Panc1 (cell line): ENCODE results near the gene IL3RA. TPM values are rescaled to one million over a fixed set of nuclear protein-coding genes. Genes with fewer than 3 reads are reported as not detected.

Experiments used
- ATAC-seq: fragments of 200-7000 bp; cut with Tn5 transposase; 2 replicates; pipeline ENCODE4 v1.9.1; 2020; ENCODE audit warnings: mild to moderate bottlenecking, moderate library complexity
- BruUV-seq: library from RNA; stranded (reverse); fragments of 400-500 nt; replicated peaks from 2 replicates; lab custom pipeline; 2021; lab: Mats Ljungman, UMichigan
- CTCF ChIA-PET: fragments of 300-600 bp; sonication (Branson Sonifier 250); formaldehyde crosslinking; loops from one replicate; lab custom pipeline; 2022; ENCODE audit warnings: antibody characterized with exemption; lab: Charles Lee
- POLR2A ChIA-PET: fragments of 300-600 bp; sonication (Branson Sonifier 250); formaldehyde crosslinking; loops from one replicate; lab custom pipeline; 2022; ENCODE audit warnings: antibody characterized with exemption; lab: Charles Lee
- DNase-seq: peaks from one replicate; pipeline ENCODE4 v3.0.0-alpha.2; 2010; ENCODE audit warnings: low read depth, low spot score
- H3K27ac ChIP-seq: 2 replicates; pipeline ENCODE4 v1.5.1; 2011; ENCODE audit warnings: mild to moderate bottlenecking, low read length, inconsistent platforms
- H3K27me3 ChIP-seq: fragments of 200-500 bp; sonication (Bioruptor generic); 2 replicates; pipeline ENCODE4 v1.6.0; 2014; ENCODE audit warnings: low read length, inconsistent platforms; ENCODE audit not compliant: control insufficient read depth, insufficient read depth
- H3K36me3 ChIP-seq: fragments of 200-500 bp; sonication (Bioruptor generic); 2 replicates; pipeline ENCODE4 v1.5.1; 2014; ENCODE audit warnings: inconsistent platforms, mild to moderate bottlenecking, low read length, moderate library complexity; ENCODE audit not compliant: control insufficient read depth, insufficient read depth
- H3K4me1 ChIP-seq: 2 replicates; pipeline ENCODE4 v1.5.1; 2011; ENCODE audit warnings: inconsistent platforms, mild to moderate bottlenecking, low read length, moderate library complexity; ENCODE audit not compliant: control insufficient read depth, insufficient read depth
- H3K4me3 ChIP-seq, 2 experiments: 2 replicates each; pipeline ENCODE4 v1.5.1; 2011 to 2012; ENCODE audit warnings: low read depth in 2 of 2, low read length in 2 of 2, mild to moderate bottlenecking in 2 of 2, inconsistent platforms in 1 of 2, moderate library complexity in 1 of 2
- H3K9me3 ChIP-seq: fragments of 200-500 bp; sonication (Bioruptor generic); 2 replicates; pipeline ENCODE4 v1.5.1; 2014; ENCODE audit warnings: low read depth, mild to moderate bottlenecking, inconsistent platforms, low read length, moderate library complexity; ENCODE audit not compliant: control insufficient read depth, insufficient read depth
- CTCF ChIP-seq: fragments of 450-650 bp; IDR thresholded peaks from 2 replicates; pipeline ENCODE4 v1.5.1; 2017; ENCODE audit warnings: mild to moderate bottlenecking
- POLR2AphosphoS5 ChIP-seq: IDR thresholded peaks from 2 replicates; pipeline ENCODE4 v1.6.1; 2012; ENCODE audit warnings: mild to moderate bottlenecking, low read depth, low read length, moderate library complexity
- SIN3A ChIP-seq: IDR thresholded peaks from 2 replicates; pipeline ENCODE4 v1.6.1; 2012; ENCODE audit warnings: low read depth, mild to moderate bottlenecking, low read length, moderate library complexity, borderline replicate concordance; ENCODE audit not compliant: insufficient read depth
- TCF7L2 ChIP-seq: IDR thresholded peaks from 2 replicates; pipeline ENCODE4 v1.6.1; 2011; ENCODE audit warnings: mild to moderate bottlenecking, low read depth, low read length, inconsistent platforms
- in situ Hi-C: cut with HindIII; loops from 2 replicates; pipeline ENCODE4 v1.10.0; 2016; ENCODE audit warnings: low sequenced_read_pairs, low pct_unique_long_range_greater_than_20kb
- intact Hi-C: fragments of 100-400 bp; cut with micrococcal nuclease; formaldehyde crosslinking; loops from one replicate; pipeline ENCODE4 v1.10.0; 2022; ENCODE audit not compliant: unreplicated experiment
- total RNA-seq: library from RNA; stranded (reverse); gene quantifications from one replicate; pipeline ENCODE4 v1.2.1, GENCODE V29; 2021; ENCODE audit not compliant: unreplicated experiment
- TF ChIP-seq, protein P1 (sequence below), 2 experiments: IDR thresholded peaks; 2 replicates each; pipeline ENCODE4 v1.6.1; 2011 to 2012; ENCODE audit warnings: low read depth in 2 of 2, control low read depth in 1 of 2, low read length in 1 of 2, mild to moderate bottlenecking in 1 of 2, moderate library complexity in 1 of 2; ENCODE audit not compliant: insufficient read depth in 1 of 2

The IL3RA gene
- total RNA-seq, 1 experiment from 2014 or later = 0.28 TPM

DNA sequence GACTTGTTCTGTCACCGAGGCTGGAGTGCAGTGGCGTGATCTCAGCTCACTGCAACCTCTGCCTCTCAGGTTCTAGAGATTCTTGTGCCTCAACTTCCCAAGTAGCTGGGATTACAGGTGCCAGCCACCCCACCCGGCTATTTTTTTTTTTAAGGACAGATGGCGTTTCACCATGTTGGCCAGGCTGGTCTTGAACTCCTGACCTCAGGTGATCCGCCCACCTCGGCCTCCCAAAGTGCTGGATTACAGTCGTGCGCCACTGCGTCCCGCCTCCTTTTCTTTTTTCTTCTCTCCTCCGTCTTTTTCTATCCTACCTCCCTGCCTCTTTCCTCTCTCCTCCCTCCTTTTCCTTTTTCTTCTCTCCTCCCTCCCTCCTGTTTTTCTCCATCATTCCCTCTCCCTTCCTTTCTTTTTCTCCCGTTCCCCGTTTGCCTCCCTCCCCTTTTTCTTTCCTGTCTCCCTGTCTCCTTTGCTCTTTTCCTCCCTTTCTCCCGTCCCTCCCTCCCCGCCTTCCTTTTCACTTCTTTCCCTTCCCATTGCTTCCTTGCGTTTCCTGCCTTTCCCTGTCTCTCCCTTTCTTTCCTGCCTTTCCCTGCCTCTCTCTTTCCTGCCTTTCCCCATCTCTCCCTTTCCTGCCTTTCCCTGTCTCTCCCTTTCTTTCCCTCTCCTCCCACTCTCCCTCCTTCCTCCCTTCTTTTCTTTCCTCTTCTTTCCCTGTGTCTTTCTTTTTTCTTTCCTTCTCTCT lies 57.5 kb downstream of the IL3RA start:
- intact Hi-C loops = no loop called here
- in situ Hi-C loops = no loop called here
- Histone ChIP-seq H3K4me3 (peak overlapping the region; percentile 60 to 78; a peak in 3 of 4 replicates), H3K27ac (peak overlapping the region; percentile 83), H3K36me3 (peaks cover 3% of the 10 kb centered on the region; the same call in 1 of the 2 replicates), H3K9me3 (no peaks in the 10 kb centered on the region), H3K27me3 (no peaks in the 10 kb centered on the region), H3K4me1 (peaks cover 3% of the 10 kb centered on the region; the same call in 1 of the 2 replicates)
- POLR2A ChIA-PET = no interaction called here
- CTCF ChIA-PET = no interaction called here
- TF ChIP-seq TCF7L2 (no peak), POLR2AphosphoS5 (no peak), CTCF (no peak), SIN3A (no peak)
- TF ChIP-seq, protein P1, sequence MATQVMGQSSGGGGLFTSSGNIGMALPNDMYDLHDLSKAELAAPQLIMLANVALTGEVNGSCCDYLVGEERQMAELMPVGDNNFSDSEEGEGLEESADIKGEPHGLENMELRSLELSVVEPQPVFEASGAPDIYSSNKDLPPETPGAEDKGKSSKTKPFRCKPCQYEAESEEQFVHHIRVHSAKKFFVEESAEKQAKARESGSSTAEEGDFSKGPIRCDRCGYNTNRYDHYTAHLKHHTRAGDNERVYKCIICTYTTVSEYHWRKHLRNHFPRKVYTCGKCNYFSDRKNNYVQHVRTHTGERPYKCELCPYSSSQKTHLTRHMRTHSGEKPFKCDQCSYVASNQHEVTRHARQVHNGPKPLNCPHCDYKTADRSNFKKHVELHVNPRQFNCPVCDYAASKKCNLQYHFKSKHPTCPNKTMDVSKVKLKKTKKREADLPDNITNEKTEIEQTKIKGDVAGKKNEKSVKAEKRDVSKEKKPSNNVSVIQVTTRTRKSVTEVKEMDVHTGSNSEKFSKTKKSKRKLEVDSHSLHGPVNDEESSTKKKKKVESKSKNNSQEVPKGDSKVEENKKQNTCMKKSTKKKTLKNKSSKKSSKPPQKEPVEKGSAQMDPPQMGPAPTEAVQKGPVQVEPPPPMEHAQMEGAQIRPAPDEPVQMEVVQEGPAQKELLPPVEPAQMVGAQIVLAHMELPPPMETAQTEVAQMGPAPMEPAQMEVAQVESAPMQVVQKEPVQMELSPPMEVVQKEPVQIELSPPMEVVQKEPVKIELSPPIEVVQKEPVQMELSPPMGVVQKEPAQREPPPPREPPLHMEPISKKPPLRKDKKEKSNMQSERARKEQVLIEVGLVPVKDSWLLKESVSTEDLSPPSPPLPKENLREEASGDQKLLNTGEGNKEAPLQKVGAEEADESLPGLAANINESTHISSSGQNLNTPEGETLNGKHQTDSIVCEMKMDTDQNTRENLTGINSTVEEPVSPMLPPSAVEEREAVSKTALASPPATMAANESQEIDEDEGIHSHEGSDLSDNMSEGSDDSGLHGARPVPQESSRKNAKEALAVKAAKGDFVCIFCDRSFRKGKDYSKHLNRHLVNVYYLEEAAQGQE (IDR thresholded peaks at IDR 0.05; ENCODE audit: insufficient read depth in 1 of 2, low read depth in 2 of 2, low read length in 1 of 2) = no peak
- ATAC-seq (no peak), DNase-seq (no peak)
- BruUV-seq = no TSS peak

DNA sequence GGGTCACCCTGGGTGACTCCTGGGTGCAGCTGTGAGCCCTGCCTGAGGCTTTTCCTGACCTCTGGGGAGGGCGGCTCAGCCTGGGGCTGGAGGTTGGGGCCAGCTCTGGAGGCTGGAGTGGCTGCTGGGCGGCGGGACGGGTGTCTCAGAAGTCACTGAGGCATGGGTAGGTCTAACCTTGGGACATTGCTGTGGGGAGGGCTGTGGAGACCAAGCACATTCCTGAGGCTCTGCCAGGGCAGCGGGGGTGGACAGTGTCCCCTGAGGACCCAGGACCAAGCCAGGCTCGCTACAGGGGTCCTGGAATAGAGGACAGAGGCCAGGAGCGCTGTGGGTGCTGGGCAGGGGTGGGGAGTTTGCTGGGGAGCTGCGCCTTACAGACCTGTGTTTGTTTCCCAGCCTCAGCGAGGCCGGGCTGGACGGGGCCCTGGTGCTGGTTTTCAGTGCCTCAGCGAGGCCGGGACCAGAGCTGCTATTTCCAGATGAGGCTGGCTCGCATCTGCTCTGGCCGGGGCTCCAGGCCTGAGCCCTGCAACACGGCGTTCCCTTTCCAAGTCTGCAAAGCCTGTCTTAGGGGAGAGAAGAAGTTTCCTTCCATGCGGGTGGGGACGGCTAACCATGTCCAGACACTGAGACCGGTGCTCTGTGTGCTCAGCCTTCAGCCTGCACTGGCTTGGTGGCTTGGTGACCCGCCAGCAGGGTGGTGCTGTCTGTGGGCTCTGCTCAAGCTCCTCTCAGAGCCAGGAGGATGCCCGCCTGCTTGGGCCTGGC lies 58.3 kb downstream of the IL3RA start:
- intact Hi-C loops = no loop called here
- in situ Hi-C loops = no loop called here
- H3K9me3 ChIP-seq = no peaks in the 10 kb centered on the region
- peaks cover 3% of the 10 kb centered on the region; the same call in 1 of the 2 replicates for H3K4me1 ChIP-seq
- TF ChIP-seq CTCF = no peak
- TF ChIP-seq, protein P1 (IDR thresholded peaks at IDR 0.05; ENCODE audit: insufficient read depth in 1 of 2, low read depth in 2 of 2, low read length in 1 of 2) = no peak
- TF ChIP-seq SIN3A = no peak
- TF ChIP-seq TCF7L2 = no peak
- no peak for TF ChIP-seq POLR2AphosphoS5
- no peaks in the 10 kb centered on the region for H3K27me3 ChIP-seq
- ChIA-PET POLR2A (no interaction called here), CTCF (no interaction called here)
- H3K4me3 ChIP-seq = no peak overlapping the region
- BruUV-seq = no TSS peak
- peak overlapping the region; percentile 13; the same call in 1 of the 2 replicates for H3K27ac ChIP-seq
- no peak for ATAC-seq
- H3K36me3 ChIP-seq = peaks cover 3% of the 10 kb centered on the region; the same call in 1 of the 2 replicates
- no peak for DNase-seq
